Hepatocyte (in vitro differentiated cells): Measurements from ENCODE around the gene RAB12.

ENCODE experiments used
- EZH2 ChIP-seq: fragments of 200-600 bp; sonication (generic); IDR thresholded peaks from 2 replicates; pipeline ENCODE4 v1.6.1; 2016; ENCODE audit warnings: antibody characterized with exemption, mild to moderate bottlenecking, borderline replicate concordance
- EZH2phosphoT487 ChIP-seq: fragments of 200-600 bp; sonication (generic); IDR thresholded peaks from one replicate; pipeline ENCODE4 v1.6.1; 2018; ENCODE audit warnings: antibody characterized with exemption, mild to moderate bottlenecking, low read depth, moderate library complexity; ENCODE audit not compliant: unreplicated experiment, severe bottlenecking
- TF ChIP-seq, protein P1 (sequence below): fragments of 200-600 bp; sonication (generic); IDR thresholded peaks from 2 replicates; pipeline ENCODE4 v1.5.1; 2016; ENCODE audit warnings: antibody characterized with exemption, mild to moderate bottlenecking; ENCODE audit not compliant: poor library complexity

DNA sequence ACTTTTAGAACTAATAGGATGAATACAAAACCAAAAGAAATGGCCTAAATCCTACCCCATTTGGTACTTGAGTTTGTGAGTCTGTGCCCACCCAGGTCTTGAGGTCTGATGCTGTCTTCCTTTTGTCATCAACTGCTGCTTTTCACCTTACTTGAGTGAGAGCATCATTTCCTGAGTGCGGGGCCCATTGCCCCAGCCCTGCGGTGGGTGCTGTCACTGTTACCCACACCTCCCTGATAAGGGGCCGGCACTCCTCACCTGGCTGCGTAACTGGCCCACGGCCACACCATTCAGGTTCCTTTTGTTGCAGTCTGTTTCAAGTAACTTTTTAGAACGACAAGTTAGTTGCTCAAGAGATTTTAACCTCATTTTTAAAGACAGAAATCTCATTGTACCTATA, 25.3 kb downstream of the RAB12 start:
- TF ChIP-seq, protein P1, sequence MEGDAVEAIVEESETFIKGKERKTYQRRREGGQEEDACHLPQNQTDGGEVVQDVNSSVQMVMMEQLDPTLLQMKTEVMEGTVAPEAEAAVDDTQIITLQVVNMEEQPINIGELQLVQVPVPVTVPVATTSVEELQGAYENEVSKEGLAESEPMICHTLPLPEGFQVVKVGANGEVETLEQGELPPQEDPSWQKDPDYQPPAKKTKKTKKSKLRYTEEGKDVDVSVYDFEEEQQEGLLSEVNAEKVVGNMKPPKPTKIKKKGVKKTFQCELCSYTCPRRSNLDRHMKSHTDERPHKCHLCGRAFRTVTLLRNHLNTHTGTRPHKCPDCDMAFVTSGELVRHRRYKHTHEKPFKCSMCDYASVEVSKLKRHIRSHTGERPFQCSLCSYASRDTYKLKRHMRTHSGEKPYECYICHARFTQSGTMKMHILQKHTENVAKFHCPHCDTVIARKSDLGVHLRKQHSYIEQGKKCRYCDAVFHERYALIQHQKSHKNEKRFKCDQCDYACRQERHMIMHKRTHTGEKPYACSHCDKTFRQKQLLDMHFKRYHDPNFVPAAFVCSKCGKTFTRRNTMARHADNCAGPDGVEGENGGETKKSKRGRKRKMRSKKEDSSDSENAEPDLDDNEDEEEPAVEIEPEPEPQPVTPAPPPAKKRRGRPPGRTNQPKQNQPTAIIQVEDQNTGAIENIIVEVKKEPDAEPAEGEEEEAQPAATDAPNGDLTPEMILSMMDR = no peak
- TF ChIP-seq EZH2 = no peak
- TF ChIP-seq EZH2phosphoT487 = no peak
